ENCODE results near the gene ATP6V1F. TPM values are rescaled to one million over a fixed set of nuclear protein-coding genes. Genes with fewer than 3 reads are reported as not detected.

The ATP6V1F gene
- total RNA-seq, 1 donor from 2014 or later, result 123 TPM

- peaks cover 25% of the 10 kb centered on the region for H3K27me3 Mint-ChIP-seq (ENCODE audit: low read depth)
- peaks cover 6% of the 10 kb centered on the region for H3K4me1 Mint-ChIP-seq
- H3K9me3 Mint-ChIP-seq, result peaks cover 7% of the 10 kb centered on the region
- TF ChIP-seq, protein P1, sequence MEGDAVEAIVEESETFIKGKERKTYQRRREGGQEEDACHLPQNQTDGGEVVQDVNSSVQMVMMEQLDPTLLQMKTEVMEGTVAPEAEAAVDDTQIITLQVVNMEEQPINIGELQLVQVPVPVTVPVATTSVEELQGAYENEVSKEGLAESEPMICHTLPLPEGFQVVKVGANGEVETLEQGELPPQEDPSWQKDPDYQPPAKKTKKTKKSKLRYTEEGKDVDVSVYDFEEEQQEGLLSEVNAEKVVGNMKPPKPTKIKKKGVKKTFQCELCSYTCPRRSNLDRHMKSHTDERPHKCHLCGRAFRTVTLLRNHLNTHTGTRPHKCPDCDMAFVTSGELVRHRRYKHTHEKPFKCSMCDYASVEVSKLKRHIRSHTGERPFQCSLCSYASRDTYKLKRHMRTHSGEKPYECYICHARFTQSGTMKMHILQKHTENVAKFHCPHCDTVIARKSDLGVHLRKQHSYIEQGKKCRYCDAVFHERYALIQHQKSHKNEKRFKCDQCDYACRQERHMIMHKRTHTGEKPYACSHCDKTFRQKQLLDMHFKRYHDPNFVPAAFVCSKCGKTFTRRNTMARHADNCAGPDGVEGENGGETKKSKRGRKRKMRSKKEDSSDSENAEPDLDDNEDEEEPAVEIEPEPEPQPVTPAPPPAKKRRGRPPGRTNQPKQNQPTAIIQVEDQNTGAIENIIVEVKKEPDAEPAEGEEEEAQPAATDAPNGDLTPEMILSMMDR (IDR thresholded peaks at IDR 0.05; ENCODE audit: unreplicated experiment), result peak; percentile 57
- peaks cover 17% of the 10 kb centered on the region for H3K36me3 Mint-ChIP-seq
- H3K4me3 Mint-ChIP-seq, result no peak overlapping the region
- no peak overlapping the region for H3K27ac Mint-ChIP-seq
- no peak for DNase-seq (ENCODE audit: low spot score in 2 of 2, unreplicated experiment in 2 of 2)
Measured at GRCh38 chr7:128904381-128905197, 41.9 kb downstream of the ATP6V1F start.

GRCh38 chr7:128906001-128906765, 43.5 kb downstream of the ATP6V1F start:
- no peak for DNase-seq (ENCODE audit: low spot score in 2 of 2, unreplicated experiment in 2 of 2)
- H3K9me3 Mint-ChIP-seq, result no peaks in the 10 kb centered on the region
- H3K27me3 Mint-ChIP-seq (ENCODE audit: low read depth), result peaks cover 38% of the 10 kb centered on the region
- H3K36me3 Mint-ChIP-seq, result peaks cover 10% of the 10 kb centered on the region
- H3K4me3 Mint-ChIP-seq, result no peak overlapping the region
- no peak overlapping the region for H3K27ac Mint-ChIP-seq
- peaks cover 17% of the 10 kb centered on the region for H3K4me1 Mint-ChIP-seq
- TF ChIP-seq, protein P1 (IDR thresholded peaks at IDR 0.05; ENCODE audit: unreplicated experiment), result no peak

- TF ChIP-seq, protein P1 (IDR thresholded peaks at IDR 0.05; ENCODE audit: unreplicated experiment), result no peak
- Mint-ChIP-seq H3K9me3 (no peaks in the 10 kb centered on the region), H3K4me1 (peaks cover 25% of the 10 kb centered on the region), H3K27ac (no peak overlapping the region), H3K36me3 (peaks cover 5% of the 10 kb centered on the region), H3K27me3 (ENCODE audit: low read depth) (peaks cover 45% of the 10 kb centered on the region), H3K4me3 (no peak overlapping the region)
- DNase-seq (ENCODE audit: low spot score in 2 of 2, unreplicated experiment in 2 of 2), result no peak
Measured at GRCh38 chr7:128906766-128907559, 44.3 kb downstream of the ATP6V1F start.

DNA sequence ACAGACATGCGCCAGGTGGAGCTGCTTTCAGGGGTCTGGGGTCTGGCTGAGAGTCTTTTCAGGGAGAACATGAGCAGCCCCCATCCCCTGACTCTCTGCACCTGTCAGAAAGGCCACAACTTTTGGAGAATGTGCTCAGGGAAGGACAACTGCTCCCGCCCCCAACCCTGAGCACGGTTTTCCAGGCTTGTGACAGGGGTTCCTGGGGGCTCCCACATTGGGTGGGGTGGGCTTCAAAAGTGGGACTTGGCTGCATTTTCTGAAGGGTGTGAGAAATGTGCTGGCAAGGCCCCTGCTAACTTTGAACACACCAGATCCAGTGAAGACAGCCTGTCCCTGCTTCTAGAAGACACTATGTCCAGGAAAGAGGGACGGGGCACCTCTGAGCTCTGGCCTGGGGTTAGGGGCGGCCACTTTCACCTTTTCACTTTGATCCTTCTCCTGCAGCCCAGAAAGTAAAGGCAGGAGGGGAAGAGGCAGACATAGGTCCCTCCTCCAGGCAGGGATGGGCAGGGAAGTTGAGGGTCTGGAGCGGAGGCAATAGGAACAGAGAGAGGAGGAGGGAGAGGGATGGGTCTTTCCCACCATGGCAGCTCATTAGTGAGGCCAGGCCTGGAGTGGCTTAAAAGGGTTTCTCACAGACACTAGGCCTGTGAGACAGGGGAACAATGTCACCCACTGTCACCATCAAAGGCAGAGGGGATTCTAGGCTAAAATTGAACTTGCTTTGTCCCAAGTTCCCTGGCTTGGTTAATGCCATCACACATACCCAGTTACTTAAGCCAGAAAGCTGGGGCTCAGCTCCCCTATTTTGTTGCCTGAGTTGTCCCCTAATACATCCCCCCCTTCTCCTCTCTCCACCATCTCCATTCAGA, 46.3 kb downstream of the ATP6V1F start:
- peaks cover 25% of the 10 kb centered on the region for H3K4me1 Mint-ChIP-seq
- peaks cover 54% of the 10 kb centered on the region for H3K27me3 Mint-ChIP-seq (ENCODE audit: low read depth)
- DNase-seq (ENCODE audit: low spot score in 2 of 2, unreplicated experiment in 2 of 2), result no peak
- no peaks in the 10 kb centered on the region for H3K36me3 Mint-ChIP-seq
- no peaks in the 10 kb centered on the region for H3K9me3 Mint-ChIP-seq
- H3K4me3 Mint-ChIP-seq, result peak overlapping the region; percentile 79
- TF ChIP-seq, protein P1 (IDR thresholded peaks at IDR 0.05; ENCODE audit: unreplicated experiment), result no peak
- H3K27ac Mint-ChIP-seq, result peak overlapping the region; percentile 49
